ENCODE data around the gene SYNPO2L. TPM values are rescaled to one million over a fixed set of nuclear protein-coding genes. Genes with fewer than 3 reads are reported as not detected.

Gene SYNPO2L
- polyA plus RNA-seq, 5 donors = 0.63 to 7.6 (median 0.94) TPM

DNA sequence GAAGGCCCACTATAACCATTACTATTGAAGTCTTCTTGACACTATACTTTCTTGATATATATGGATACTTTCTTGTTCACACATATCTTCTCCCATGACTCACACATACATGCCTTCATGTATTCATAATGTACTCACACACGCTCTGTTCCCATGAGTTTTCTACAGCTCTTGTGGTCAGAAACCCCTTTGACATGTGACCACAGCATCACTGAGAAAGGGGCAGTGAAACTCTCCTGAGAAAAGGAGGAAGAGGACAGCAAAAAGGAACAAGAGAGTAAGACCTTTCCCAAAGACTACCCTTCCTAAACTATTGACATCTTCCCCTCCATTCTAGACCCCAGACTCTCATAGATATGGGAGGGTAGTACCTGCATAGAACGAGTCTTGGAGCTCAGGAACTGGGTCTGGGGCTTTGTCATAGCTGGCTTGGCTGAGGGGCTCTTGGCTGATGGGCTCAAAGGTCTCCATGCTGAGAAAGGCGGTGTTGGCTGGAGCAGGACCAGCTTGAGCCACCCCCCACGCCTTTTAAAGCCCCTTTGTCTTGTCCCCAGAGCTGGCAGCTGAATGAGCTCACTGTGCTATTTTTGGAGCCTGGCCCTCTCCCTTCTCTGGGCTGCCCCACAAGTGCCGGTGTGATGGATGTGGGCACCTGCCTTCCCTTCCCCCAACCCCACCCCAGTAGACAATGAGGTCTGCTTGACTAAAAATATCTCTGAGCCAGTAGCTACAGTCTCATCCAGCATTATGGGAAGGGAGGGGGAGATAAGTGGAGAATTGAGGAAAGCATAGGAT, 5.1 kb downstream of the SYNPO2L start:
- no peak for DNase-seq

DNA sequence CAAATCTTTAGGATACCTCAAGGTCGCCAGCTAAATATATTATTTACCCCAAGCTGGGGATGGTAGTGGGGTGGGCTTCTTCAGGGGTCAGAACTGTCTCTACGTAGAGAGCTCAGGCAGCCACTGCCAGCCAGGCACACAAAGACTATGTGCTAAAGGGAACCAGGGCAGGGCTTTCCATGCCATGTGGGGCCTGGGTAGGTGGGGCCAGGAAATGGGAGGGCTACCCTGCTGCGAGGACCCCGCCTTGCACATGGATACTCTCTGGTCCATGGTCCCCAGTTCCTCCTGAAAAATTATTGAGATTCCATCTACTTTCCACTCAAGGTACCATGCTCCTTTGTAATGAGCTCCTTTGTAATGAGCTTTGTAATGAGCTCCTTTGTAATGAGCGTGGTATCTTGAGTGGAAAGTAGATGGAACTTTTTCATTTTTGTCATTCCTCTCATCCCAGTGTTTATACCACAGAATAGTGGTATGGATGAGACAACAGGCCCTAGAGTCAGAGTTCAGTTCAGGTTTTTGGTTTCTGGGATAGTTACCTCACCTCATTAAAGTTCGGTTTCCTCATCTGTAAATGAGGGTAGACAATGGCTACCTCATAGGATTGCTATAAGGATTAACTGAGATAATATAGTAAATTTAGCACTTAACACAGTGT, 5.8 kb downstream of the SYNPO2L start:
- no peak for DNase-seq

DNA sequence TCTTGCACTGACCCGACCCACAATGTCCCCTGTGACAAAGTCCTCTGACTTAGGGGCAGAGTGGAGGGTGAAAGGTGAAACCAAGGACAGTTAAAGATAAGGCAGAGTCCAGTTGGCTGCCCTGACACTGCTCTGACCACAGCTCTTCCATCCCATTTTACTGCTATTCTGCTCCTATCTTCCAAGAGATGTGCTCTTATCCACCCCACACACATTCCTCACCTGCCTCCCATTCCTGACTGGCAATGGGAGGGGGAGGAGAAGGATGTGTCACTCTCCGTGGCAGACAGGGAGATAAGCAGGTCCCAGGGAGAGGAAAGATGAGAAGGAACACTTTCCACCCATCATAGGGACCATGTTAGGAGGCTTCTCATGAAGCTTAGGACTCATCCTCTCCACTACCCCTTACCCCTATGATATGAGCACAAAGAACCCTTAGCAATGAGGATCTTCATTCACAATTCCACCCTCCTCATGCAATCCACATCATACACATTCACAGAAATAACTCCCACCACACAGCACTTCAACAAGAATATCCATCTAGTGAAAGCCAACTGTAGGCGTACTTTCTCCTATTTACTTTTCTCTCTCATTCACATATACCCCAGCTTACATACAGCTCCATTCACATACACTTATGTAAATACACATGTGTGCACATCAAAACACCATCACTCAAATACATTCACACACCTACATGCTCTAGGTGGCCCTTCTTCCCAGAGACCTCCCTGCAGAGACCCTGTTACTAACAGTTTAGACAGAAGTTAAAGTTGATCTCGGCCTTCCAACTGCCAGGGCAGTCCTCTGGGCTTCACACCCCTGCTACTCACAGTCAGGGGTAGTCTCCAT, 6.6 kb downstream of the SYNPO2L start:
- DNase-seq = no peak

DNA sequence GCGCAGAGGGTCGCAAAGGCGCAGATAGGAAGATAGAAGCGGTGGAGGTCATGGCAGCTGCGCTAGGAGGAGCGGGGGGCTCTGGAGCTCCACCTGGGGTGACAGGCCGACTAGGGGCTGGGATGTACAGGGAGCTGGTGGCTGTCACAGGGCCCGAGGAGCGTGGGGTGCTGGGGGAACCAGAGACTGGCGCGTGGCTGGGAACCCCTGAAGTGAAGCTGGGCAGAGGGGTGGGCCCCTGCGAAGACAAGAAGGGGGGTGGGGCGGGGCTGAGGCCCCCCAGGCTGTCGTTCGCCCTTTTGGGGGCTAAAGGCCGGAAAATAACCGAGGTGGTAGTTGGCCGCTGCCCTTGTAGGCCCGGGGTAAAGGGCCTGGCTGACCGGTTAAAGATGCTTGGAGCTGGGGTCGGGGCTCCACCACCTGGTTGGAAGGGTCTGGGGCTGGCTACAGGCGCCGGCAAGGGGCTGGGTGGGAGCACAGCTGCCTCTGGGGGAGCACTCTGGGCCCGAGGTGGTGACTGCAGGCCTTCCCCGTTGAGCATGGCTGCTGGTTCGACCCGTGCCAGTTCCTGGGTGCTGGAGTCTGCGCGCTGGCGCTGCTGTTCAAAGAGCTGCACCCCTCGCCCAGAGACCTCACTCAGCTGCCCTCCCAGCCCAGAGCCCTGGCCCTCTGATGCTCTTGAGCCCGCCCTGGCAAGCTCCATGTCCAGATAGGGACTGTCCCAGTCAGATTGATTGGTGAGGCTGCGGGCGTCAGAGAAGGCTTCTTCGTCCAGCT, 7.8 kb downstream of the SYNPO2L start:
- no peak for DNase-seq

DNA sequence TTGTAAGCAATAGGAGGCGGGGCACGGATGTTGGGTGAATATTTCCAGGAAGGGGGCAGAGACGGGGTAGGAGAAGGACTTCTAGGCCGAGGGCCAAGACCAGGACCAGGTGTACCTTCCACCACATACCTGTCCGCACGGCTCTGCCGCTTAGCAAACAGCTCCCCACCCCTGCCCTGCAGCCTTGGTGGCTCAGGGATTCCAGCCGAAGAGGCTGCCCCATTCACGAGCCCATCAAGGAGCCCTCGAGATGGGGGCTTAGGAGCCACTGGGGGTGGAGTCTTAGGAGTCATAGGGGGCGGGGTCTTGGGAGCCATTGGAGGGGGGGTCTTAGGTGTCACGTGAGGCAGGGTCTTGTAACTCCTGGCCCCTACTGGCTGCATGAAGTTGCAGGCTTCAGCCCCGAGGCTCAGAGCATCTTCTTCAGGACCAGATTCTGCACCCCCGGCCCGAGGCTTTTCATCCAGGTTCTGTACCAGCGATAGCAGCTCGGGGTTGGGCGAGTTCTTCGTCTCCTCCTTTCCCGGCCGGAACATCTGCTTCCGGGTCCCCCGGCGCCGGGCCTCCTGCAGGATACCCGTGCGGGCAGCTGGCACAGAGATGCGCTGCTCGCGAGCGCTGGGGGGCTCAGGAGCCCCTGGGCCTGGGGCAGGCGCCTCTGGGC, 8.5 kb downstream of the SYNPO2L start:
- DNase-seq = peak; percentile 68 to 77

DNA sequence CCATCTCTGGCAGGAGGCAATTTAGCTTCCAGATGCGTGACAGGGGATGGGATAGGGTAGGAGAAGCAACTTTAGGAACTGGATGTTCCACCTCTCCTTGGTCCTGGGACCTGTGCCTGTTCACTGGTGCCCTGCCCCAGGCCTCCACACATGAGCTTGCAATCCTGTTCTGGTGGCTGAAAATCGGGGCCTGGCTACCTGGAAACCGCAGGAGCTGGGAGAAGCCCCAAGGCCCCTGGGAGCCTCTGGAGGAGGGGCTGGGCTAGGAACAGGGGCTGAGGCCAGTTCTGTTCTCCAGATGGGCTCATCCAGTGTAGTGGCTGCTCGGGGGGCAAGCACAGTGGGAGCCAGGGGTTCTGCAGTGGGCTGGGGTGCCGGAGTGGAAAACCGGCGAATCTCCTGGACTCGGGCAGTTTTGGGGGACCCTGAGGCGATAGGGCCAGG, 9.2 kb downstream of the SYNPO2L start:
- no peak for DNase-seq

DNA sequence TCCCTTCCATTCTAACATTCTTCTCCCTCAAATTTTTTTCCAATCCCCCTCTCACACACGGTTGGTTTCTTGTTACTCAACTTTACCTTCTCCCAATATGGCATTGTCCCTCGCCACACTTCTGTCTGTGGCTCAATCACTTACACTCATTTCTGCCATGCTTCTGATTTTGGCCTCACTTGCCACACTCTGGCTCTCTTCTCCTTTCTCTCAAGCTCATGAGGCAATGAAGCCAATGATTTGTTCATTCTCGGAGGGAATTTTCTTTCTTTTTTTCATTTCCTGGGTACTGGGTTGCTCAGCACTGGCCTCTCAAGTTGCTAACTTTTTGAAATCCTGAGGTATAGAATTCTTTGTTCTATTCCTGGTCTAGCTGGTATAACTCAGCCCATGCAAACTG, 10.6 kb downstream of the SYNPO2L start:
- no peak for DNase-seq

DNA sequence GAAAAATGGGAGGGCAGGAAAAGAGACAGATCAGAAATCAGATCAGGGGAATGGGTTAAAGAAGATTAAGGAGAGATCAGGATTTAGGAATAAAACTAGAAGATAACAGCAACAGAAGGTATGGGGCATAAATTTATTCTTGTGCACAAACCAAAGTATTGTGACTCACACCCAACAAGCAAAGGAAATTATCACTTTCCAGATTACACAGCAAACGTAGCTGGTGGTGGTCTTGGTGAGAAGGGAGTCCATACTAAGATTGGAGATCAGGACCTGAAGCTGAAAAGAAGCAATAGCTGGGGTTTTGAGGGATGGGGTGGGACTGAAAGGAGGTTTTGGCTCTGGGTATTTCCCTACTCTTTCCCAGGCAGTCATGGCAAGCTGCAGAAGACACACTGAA, 11.1 kb downstream of the SYNPO2L start:
- DNase-seq = no peak

DNA sequence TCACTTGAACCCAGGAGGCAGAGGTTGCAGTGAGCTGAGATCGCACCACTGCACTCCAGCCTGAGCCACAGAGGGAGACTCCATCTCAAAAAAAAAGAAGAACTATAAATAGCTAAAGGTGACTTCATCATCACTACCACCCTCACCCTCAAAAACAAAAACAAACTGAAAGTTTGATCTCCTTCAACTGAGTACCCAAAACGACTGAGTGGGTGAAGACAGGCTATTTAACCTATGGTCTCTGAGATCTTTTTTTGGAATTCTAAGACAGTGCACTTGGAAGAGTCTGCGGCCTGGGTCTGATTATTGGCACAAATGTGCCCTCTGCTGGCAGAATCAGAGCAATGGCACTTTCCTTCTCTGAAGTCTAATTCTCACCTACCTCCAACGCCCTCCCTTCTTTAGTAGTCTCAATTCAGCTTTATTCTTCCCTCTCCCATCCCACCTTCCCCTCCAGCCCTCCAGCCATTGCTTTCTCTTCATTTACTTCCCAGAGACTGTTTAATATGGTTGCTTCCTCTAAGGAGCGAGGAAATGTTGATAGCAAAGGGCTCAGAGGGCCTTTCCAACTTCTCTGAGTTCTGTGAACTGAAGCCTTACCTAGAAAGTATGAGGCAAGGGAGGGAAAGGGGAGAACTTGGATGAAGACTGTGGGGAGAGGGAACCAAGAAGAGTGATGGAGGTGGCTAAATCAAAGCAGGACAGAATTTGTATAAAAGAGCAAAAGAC, 11.7 kb downstream of the SYNPO2L start:
- DNase-seq = peak in 1 of 2 donors; percentile 67

DNA sequence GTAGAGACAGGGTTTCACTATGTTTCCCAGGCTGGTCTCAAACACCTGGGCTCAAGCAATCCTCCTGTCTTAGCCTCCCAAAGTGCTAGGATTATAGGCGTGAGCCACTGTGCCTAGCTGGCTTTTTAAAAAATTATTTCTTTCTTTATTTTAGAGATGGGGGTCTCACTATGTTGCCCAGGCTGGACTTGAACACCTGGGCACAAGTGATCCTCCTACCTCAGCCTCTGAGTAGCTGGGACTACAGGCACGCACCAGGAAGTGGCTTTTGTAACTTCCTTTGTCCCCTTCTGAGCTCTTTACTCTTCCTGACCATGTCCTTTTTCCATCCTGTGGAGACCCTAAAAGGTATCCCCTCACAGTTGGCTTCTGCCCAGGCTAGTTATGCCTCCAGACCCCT, 12.5 kb downstream of the SYNPO2L start:
- no peak for DNase-seq

DNA sequence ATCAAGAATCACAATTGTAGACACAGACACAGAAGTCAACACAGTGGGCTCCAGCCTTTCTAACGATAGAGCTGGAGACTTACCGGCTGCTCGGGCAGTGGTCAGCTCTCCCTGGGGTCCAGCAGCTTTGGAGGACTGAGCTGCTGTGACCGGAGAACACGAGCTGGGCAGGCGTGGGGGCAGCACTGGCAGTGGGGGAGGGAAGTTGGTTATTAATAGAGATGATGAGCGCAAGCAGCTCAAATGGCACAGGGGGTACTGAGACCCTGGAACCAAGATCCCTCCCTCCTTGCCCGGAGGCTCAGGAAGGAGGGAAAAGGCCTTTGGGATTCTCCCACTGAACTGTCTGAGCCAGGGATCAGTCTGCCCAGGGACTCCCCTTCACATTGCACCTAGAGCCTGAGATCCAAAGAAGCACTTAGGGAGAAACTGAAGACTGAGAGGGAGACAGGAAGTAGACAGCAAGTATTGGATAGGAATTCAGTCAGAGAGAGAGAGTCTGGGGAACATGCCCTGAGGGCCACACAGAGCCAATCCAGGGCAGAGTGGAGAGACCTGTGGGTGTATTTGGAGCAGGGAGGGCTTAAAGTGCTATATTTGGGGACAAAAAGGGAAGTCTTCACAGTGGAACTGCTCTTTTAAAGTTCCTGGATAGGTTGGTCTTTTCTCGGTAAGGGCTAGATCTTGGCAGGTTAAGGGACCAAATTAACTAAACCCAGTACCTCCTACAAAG, 14.3 kb downstream of the SYNPO2L start, which contains the start of gene MYOZ1:
Gene MYOZ1, minus strand, starts transcription at position 147 of the 733 bp plus-strand sequence. CDS start 1,457 bp downstream, outside the sequence.
- no peak for DNase-seq

DNA sequence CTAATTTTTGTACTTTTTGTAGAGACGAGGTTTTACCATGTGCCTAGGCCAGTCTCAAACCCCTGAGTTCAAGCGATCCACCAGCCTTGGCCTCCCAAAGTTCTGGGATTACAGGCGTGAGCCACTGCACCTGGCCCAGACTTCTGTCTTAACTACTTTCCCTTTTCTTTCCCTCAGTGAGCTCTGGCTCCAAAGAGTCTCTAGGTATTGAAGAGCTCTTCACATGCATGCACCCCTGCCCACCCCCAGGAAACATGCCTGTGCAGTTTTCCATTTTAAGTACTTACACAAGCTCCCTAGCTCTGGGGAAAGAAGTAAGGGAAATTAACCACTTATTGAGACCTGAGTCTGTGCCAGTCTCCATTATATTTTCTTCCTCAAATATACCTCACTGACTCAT, 16.5 kb downstream of the SYNPO2L start:
- no peak for DNase-seq

DNA sequence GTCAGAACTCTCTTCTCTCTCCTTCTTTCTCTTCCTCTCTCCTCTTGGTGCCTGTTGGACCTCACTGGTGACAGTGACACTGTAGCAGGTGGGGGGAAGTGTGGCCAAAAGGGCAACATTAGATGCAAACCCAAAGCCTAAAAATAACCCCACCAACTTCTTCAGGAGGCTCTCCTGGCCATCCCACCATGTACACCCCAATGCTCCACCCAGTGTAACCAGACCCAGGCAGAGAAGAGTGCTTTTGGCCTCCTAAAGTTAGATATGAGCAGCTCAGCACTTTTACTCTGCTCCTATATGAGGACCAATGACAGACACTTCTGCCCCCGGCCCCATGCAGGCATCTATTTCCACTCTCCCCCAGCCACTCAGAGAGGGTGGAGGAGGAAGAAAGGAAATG, 20.0 kb downstream of the SYNPO2L start:
- no peak for DNase-seq

DNA sequence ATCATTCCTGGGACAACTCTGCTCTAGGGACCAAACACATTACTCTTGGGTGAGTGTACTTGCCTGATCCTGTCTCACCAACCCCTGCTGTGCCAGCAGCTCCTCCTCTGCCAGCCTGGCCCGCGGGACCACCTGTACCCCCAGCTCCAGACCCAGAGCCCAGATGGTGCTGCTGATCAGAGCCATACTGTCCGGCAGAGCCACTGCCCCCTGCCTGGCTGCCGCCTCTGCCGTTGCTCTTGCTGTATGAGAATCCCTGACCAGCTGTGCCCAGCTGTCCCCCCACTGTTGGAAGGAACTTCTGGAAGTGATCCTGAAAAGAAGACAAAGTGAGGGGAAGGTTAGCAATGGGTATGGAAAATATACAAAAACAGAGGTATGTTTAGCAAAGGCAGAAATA, 21.4 kb downstream of the SYNPO2L start:
- no peak for DNase-seq

DNA sequence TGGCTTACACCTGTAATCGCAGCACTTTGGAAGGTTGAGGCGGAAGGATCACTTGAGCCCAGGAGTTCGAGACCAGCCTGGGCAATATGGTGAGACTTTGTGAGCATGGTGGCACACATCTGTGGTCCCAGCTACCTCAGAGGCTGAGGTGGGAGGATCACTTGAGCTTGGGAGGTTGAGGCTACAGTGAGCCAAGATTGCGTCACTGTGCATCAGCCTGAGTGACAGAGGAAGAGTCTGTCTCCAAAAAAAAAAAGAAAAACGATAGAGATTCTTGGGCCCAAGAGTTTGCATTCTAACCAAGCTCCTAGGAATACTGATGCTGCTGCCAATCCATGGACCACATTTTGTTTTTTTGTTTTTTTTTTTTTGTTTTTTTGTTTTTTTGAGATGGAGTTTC, 26.7 kb downstream of the SYNPO2L start:
- DNase-seq = no peak

DNA sequence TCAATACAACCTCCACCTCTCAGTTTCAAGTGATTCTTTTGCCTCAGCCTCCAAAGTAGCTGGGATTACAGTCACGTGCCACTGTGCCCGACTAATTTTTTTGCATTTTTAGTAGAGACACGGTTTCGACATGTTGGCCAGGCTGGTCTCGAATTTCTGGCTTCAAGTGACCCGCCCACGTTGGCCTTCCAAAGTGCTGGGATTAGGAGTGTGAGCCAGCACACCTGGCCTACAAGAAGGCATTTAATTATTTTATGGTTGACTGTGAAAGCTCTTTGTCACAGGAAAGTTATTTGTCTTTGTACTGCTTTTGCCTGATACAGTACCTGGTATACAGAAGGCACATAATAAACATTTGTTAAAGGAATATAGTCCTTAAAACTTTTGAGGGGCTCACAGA, 27.4 kb downstream of the SYNPO2L start:
- DNase-seq = no peak

DNA sequence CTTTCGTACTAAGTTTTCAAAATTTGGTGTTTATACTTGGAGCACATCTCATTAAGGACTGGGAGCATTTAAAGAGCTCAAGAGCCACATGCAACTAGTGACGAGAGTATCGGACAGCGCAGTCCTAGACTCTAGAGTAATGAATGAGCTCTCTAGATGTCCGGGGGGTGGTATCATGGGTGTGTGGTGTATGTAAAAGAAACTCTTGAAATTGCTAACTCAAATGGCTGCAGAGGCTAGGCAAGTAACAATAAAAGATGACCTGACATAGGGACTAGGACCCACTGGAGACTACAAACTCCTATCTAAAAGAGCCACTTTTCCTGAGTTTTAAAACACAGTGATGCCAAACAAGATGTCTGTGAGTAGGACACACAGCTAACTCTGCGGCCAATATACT, 28.5 kb downstream of the SYNPO2L start:
- DNase-seq = no peak

DNA sequence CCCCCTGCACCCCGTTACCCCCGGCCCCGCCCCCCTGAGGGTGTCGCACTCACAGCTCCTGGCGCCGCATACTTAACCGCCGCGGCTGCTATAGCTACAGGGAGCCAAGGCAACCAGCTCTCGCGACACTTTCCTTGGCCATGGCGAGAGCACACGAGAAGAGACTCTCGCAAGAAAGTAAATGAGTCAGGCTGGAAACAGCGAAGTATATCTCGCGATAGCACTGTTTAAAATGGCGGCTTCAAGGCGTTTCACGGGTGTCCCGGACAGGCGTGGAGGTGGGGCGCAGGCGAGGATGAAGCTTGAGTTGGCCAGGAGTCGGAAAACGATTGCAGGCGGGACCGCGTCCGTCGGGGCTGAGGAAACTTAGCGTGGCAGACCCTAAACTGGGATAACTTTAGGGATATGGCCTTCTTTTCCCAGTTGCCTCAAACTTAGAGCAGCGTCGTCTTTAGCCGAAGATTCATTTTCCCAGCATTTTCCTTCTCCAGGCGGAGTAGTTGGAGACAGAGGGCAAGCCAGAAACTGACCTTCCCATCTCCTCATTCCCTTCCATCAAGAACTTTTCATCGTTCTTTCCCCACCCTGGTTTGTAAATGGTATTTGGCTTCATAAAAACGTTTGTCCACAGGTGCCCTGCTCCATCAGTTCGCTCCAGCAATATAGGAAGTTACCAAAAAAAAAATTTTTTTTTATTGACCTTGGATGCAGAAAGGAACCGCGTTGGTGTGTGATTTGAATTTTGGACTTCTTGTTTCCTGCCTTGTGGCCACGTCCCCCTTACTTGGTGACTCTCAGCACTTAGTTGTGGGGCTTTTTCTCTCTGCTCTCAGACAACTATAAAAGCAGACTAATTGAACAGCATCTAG, 29.7 kb downstream of the SYNPO2L start:
- peak; percentile 95 to 97 for DNase-seq
